GM12865 (cell line): ENCODE measurements around the gene PRR11.
"Not testable (repeated sequence)": the region's sequence is repeated elsewhere in the genome, so short reads cannot be mapped to it uniquely, and the experiment has no call there.

Experiments used
- DNase-seq: peaks from one replicate; pipeline ENCODE4 v3.0.0; 2010; ENCODE audit warnings: low read depth
- H3K4me3 ChIP-seq: 2 replicates; pipeline ENCODE4 v1.5.1; 2011; ENCODE audit warnings: mild to moderate bottlenecking, low read depth, low read length, control low read depth
- CTCF ChIP-seq: IDR thresholded peaks from 2 replicates; pipeline ENCODE4 v1.5.1; 2011; ENCODE audit warnings: low read length, control low read depth, low read depth, inconsistent platforms; ENCODE audit not compliant: insufficient read depth; ENCODE audit errors: missing control alignments

Gene PRR11

GRCh38 chr17:59111539-59111938, 44.0 kb upstream of the PRR11 start:
- no peak for TF ChIP-seq CTCF

GRCh38 chr17:59115474-59115873, 40.1 kb upstream of the PRR11 start:
- no peak for TF ChIP-seq CTCF
- no peak overlapping the region for H3K4me3 ChIP-seq
- no peak for DNase-seq

More at GRCh38 chr17:59111539-59111938, 44.0 kb upstream of the PRR11 start:
- H3K4me3 ChIP-seq = no peak overlapping the region
- DNase-seq = no peak

GRCh38 chr17:59121901-59122480, 33.6 kb upstream of the PRR11 start:
- DNase-seq = peak; percentile 30
- H3K4me3 ChIP-seq = no peak overlapping the region
- no peak for TF ChIP-seq CTCF

GRCh38 chr17:59124665-59125064, 30.9 kb upstream of the PRR11 start:
- peak; percentile 79 for DNase-seq
- no peak overlapping the region for H3K4me3 ChIP-seq
- no peak for TF ChIP-seq CTCF

GRCh38 chr17:59126809-59127417, 28.6 kb upstream of the PRR11 start:
- DNase-seq = no peak
- no peak overlapping the region for H3K4me3 ChIP-seq
- TF ChIP-seq CTCF = no peak

GRCh38 chr17:59129814-59130213, 25.7 kb upstream of the PRR11 start:
- no peak for DNase-seq
- TF ChIP-seq CTCF = no peak
- no peak overlapping the region for H3K4me3 ChIP-seq

GRCh38 chr17:59131131-59131530, 24.4 kb upstream of the PRR11 start:
- DNase-seq = no peak
- H3K4me3 ChIP-seq = no peak overlapping the region
- no peak for TF ChIP-seq CTCF

GRCh38 chr17:59138339-59138738, 17.2 kb upstream of the PRR11 start:
- not testable (repeated sequence) for DNase-seq, H3K4me3 ChIP-seq
